ENCODE results near the gene MCM9.
A peak's percentile ranks its signal among the peaks of the same experiment; 100 is the strongest.

Gene MCM9

GRCh38 chr6:118932421-118932820, 2.5 kb downstream of the MCM9 start:
- no peak for DNase-seq (ENCODE audit: low read depth)

GRCh38 chr6:118931436-118931835, 3.5 kb downstream of the MCM9 start:
- no peak for DNase-seq (ENCODE audit: low read depth)

- no peak for DNase-seq (ENCODE audit: low read depth)
Measured at GRCh38 chr6:118930680-118931079, 4.3 kb downstream of the MCM9 start.

GRCh38 chr6:118923035-118923434, 11.9 kb downstream of the MCM9 start:
- DNase-seq (ENCODE audit: low read depth), result no peak

- no peak for DNase-seq (ENCODE audit: low read depth)
Measured at GRCh38 chr6:118921084-118921483, 13.9 kb downstream of the MCM9 start.

- DNase-seq (ENCODE audit: low read depth), result no peak
Measured at GRCh38 chr6:118918329-118918725, 16.6 kb downstream of the MCM9 start.

- no peak for DNase-seq (ENCODE audit: low read depth)
Measured at GRCh38 chr6:118917546-118918328, 17.2 kb downstream of the MCM9 start.

GRCh38 chr6:118914598-118914997, 20.4 kb downstream of the MCM9 start:
- no peak for DNase-seq (ENCODE audit: low read depth)

GRCh38 chr6:118913161-118913560, 21.8 kb downstream of the MCM9 start:
- DNase-seq (ENCODE audit: low read depth), result no peak

- no peak for DNase-seq (ENCODE audit: low read depth)
Measured at GRCh38 chr6:118912646-118913045, 22.3 kb downstream of the MCM9 start.

- no peak for DNase-seq (ENCODE audit: low read depth)
Measured at GRCh38 chr6:118908441-118908840, 26.5 kb downstream of the MCM9 start.

- no peak for DNase-seq (ENCODE audit: low read depth)
Measured at GRCh38 chr6:118905851-118906250, 29.1 kb downstream of the MCM9 start.

GRCh38 chr6:118905084-118905483, 29.9 kb downstream of the MCM9 start:
- no peak for DNase-seq (ENCODE audit: low read depth)

GRCh38 chr6:118903691-118904090, 31.3 kb downstream of the MCM9 start:
- no peak for DNase-seq (ENCODE audit: low read depth)

GRCh38 chr6:118903138-118903537, 31.8 kb downstream of the MCM9 start:
- no peak for DNase-seq (ENCODE audit: low read depth)

GRCh38 chr6:118902726-118903125, 32.2 kb downstream of the MCM9 start:
- DNase-seq (ENCODE audit: low read depth), result no peak

GRCh38 chr6:118899948-118900347, 35.0 kb downstream of the MCM9 start:
- no peak for DNase-seq (ENCODE audit: low read depth)

- DNase-seq (ENCODE audit: low read depth), result no peak
Measured at GRCh38 chr6:118897386-118897785, 37.6 kb downstream of the MCM9 start.

GRCh38 chr6:118896339-118897136, 38.4 kb downstream of the MCM9 start:
- DNase-seq (ENCODE audit: low read depth), result no peak

GRCh38 chr6:118895859-118896258, 39.1 kb downstream of the MCM9 start:
- DNase-seq (ENCODE audit: low read depth), result no peak

- DNase-seq (ENCODE audit: low read depth), result no peak
Measured at GRCh38 chr6:118895261-118895560, 39.7 kb downstream of the MCM9 start.

- DNase-seq (ENCODE audit: low read depth), result peak; percentile 33
Measured at GRCh38 chr6:118894425-118895260, 40.3 kb downstream of the MCM9 start.

All from stimulated activated CD8-positive, alpha-beta memory T cell treated with anti-CD3 and anti-CD28 coated beads, Interleukin-15, amount 100 ng/mL, for 24 hours (primary cell).